ENCODE data around the gene LRRC2. TPM values are rescaled to one million over a fixed set of nuclear protein-coding genes. Genes with fewer than 3 reads are reported as not detected.

Gene LRRC2
- total RNA-seq, 1 experiment from 2014 or later, result 2.6 TPM

GRCh38 chr3:46612324-46612723 lies 46.2 kb upstream of the LRRC2 start, which contains the start of gene FAM240A:
TSS of gene FAM240A (plus strand) at chr3:46612525. CDS start at chr3:46612684, 159 bp downstream.
- Histone ChIP-seq H2BK12ac (ENCODE audit: insufficient read length, low read depth, low read length) (no peak within 1 kb of the TSS), H3K79me1 (ENCODE audit: insufficient read depth, low read depth, low read length, poor library complexity, severe bottlenecking) (no peaks in the 10 kb centered on the region), H2AK5ac (ENCODE audit: insufficient read length, low read length) (no peak within 1 kb of the TSS), H3K9ac (ENCODE audit: extremely low read depth, insufficient read length, low read length) (no peak within 1 kb of the TSS), H3K56ac (ENCODE audit: insufficient read length, low read depth, low read length) (no peak within 1 kb of the TSS), H2BK20ac (ENCODE audit: low read depth, low read length, poor library complexity, severe bottlenecking) (no peak within 1 kb of the TSS), H2AFZ (ENCODE audit: low read length) (no peak within 1 kb of the TSS), H3K18ac (ENCODE audit: insufficient read length, low read depth, low read length) (no peak within 1 kb of the TSS), H3T11ph (ENCODE audit: low read length) (no peak within 1 kb of the TSS), H3K23ac (ENCODE audit: insufficient read length, low read depth, low read length) (no peak within 1 kb of the TSS), H3K4me2 (ENCODE audit: insufficient read depth, insufficient read length, low read length) (no peak within 1 kb of the TSS), H2BK120ac (ENCODE audit: low read depth, low read length, poor library complexity, severe bottlenecking) (no peak within 1 kb of the TSS), H4K5ac (ENCODE audit: insufficient read length, low read depth, low read length) (no peak within 1 kb of the TSS), H3K4ac (ENCODE audit: low read depth, low read length) (no peak within 1 kb of the TSS), H3K9me3 (ENCODE audit: control insufficient read depth, low read depth, low read length) (no peaks in the 10 kb centered on the region), H3K27me3 (ENCODE audit: insufficient read depth, low read length) (no peaks in the 10 kb centered on the region; the same call in 1 of the 2 replicates), H3K27ac (ENCODE audit: insufficient read length, low read depth, low read length) (no peak within 1 kb of the TSS), H2BK15ac (ENCODE audit: low read depth, low read length) (no peak within 1 kb of the TSS), H3K79me2 (ENCODE audit: insufficient read depth, low read length) (no peaks in the 10 kb centered on the region), H4K91ac (ENCODE audit: insufficient read length, low read depth, low read length) (no peak within 1 kb of the TSS), H4K8ac (replicated peaks; ENCODE audit: insufficient read length, low read depth, low read length) (no peak within 1 kb of the TSS), H3K14ac (ENCODE audit: insufficient read depth, low read length) (no peak within 1 kb of the TSS), H4K20me1 (ENCODE audit: control insufficient read depth, insufficient read depth, insufficient read length) (no peaks in the 10 kb centered on the region), H2BK5ac (ENCODE audit: insufficient read length, low read length) (no peak within 1 kb of the TSS), H3K4me1 (ENCODE audit: insufficient read depth, low read length) (no peaks in the 10 kb centered on the region; the same call in 1 of the 2 replicates), H3K23me2 (ENCODE audit: insufficient read length, low read depth, low read length, poor library complexity, severe bottlenecking) (no peaks in the 10 kb centered on the region)
- no CpG with 5 or more reads among the region's 9 CpGs for WGBS (ENCODE audit: extremely low coverage, insufficient read length, low lambda C conversion rate)
- no peak within 1 kb of the TSS for H3K4me3 Mint-ChIP-seq
- TF ChIP-seq CTCF (conservative IDR thresholded peaks at IDR 0.05), result no peak
- no peak for DNase-seq
- H3K36me3 Mint-ChIP-seq (ENCODE audit: insufficient read depth in 1 of 3, low read depth in 3 of 3), result no peaks in the 10 kb centered on the region
- no peak within 1 kb of the TSS for H3K27ac Mint-ChIP-seq
- peaks cover 6% of the 10 kb centered on the region for H3K27me3 Mint-ChIP-seq (ENCODE audit: low read depth)
- H3K9me3 Mint-ChIP-seq, result no peaks in the 10 kb centered on the region
- H3K4me1 Mint-ChIP-seq, result peaks cover 31 to 36% of the 10 kb centered on the region in 2 experiments
